Stimulated activated effector memory CD8-positive, alpha-beta T cell treated with anti-CD3 and anti-CD28 coated beads, Interleukin-12 subunit alpha, Interleukin-12 subunit beta, amount 100 ng/mL, for 72 hours (primary cell): ENCODE measurements around the gene ASL.
"Not testable (repeated sequence)": the region's sequence is repeated elsewhere in the genome, so short reads cannot be mapped to it uniquely, and the experiment has no call there.

Experiments
- ATAC-seq: fragments of 150-1000 bp; cut with Tn5 transposase; 2 replicates; pipeline ENCODE4 v1.10.0; 2021
- DNase-seq, 2 donors: peaks; one replicate each; pipeline ENCODE4 v3.0.0; 2021 to 2022; ENCODE audit warnings: low spot score in 2 of 2
- H3K27ac Mint-ChIP-seq: one replicate; pipeline ENCODE4 v1.8.0; 2022; ENCODE audit warnings: mild to moderate bottlenecking, mixed read lengths
- H3K36me3 Mint-ChIP-seq: one replicate; pipeline ENCODE4 v1.8.0; 2022; ENCODE audit warnings: mild to moderate bottlenecking, mixed read lengths
- H3K4me1 Mint-ChIP-seq: one replicate; pipeline ENCODE4 v1.8.0; 2022; ENCODE audit warnings: mixed read lengths
- H3K4me3 Mint-ChIP-seq: one replicate; pipeline ENCODE4 v1.8.0; 2022; ENCODE audit warnings: mild to moderate bottlenecking, mixed read lengths
- H3K9me3 Mint-ChIP-seq: one replicate; pipeline ENCODE4 v1.8.0; 2022; ENCODE audit warnings: mixed read lengths

The ASL gene

DNA sequence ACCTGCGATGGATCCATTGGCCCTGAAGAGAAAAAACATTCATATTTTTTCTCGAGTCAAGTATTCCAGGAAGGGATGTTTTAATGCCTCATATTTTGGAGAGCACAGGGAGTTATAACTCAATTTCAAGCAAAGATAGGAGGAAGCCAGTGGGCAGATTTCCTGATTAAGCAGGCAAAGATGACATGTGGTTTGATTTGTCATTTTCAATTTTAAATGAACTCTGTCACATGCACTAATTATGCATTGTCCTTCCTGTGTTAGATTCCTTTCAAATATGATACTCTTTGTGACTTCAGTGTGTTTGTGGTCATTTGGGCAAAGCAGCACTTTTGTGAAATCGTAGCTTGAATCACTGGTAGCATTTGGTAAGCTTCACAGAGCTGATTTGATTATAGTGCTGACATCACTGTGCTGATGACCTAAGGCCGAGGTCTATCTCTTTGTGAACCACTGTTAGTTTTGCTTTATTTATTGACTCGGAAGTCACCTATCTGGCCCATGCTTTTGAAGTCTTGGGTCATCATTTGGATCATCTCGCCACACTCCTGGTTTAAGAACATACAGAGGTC is 50.2 kb downstream of the ASL start:
- Mint-ChIP-seq H3K4me3 (peak overlapping the region; percentile 33), H3K27ac (peak overlapping the region; percentile 70), H3K36me3 (peaks cover 50% of the 10 kb centered on the region), H3K4me1 (peaks cover 27% of the 10 kb centered on the region)
- H3K9me3 Mint-ChIP-seq, DNase-seq: not testable (repeated sequence)
- peak; percentile 99 for ATAC-seq

DNA sequence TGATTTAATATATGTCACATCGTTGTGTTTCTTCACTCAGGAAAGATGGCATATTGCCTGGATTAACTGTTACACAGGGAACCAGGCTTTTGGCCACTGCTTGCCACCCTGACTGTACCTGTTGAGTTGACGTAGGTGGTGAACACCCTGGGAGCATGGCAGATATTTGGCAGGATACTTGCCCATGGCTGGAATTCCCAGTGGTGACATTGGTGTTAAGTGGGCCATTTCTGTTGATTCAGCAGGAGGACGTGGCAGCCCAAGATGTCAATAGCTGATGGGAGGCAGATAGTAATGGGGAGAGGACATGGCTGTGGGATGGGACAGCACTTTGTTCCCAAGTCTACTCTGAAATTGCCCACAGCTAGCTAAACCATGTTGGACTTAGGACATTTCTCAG is 51.6 kb downstream of the ASL start:
- Mint-ChIP-seq H3K36me3 (peaks cover 50% of the 10 kb centered on the region), H3K4me1 (peaks cover 27% of the 10 kb centered on the region)
- DNase-seq, H3K9me3 Mint-ChIP-seq, H3K4me3 Mint-ChIP-seq, ATAC-seq, H3K27ac Mint-ChIP-seq: not testable (repeated sequence)

- ATAC-seq, result no peak
- DNase-seq, result no peak
- Mint-ChIP-seq H3K4me3 (no peak overlapping the region), H3K4me1 (peaks cover 21% of the 10 kb centered on the region), H3K36me3 (peaks cover 100% of the 10 kb centered on the region), H3K27ac (no peak overlapping the region), H3K9me3 (no peaks in the 10 kb centered on the region)
Measured at GRCh38 chr7:66138994-66139752, 63.6 kb downstream of the ASL start.

GRCh38 chr7:66140924-66141323 is 65.3 kb downstream of the ASL start:
- H3K4me3 Mint-ChIP-seq, result no peak overlapping the region
- H3K4me1 Mint-ChIP-seq, result peaks cover 25% of the 10 kb centered on the region
- ATAC-seq (no peak), DNase-seq (no peak)
- no peaks in the 10 kb centered on the region for H3K9me3 Mint-ChIP-seq
- H3K27ac Mint-ChIP-seq, result peak overlapping the region; percentile 16
- peaks cover 100% of the 10 kb centered on the region for H3K36me3 Mint-ChIP-seq

- H3K36me3 Mint-ChIP-seq, result peaks cover 100% of the 10 kb centered on the region
- H3K9me3 Mint-ChIP-seq, result no peaks in the 10 kb centered on the region
- no peak overlapping the region for H3K4me3 Mint-ChIP-seq
- H3K4me1 Mint-ChIP-seq, result peaks cover 36% of the 10 kb centered on the region
- H3K27ac Mint-ChIP-seq, result peak overlapping the region; percentile 20
- ATAC-seq (no peak), DNase-seq (no peak)
Measured at GRCh38 chr7:66142334-66142733, 66.7 kb downstream of the ASL start.

GRCh38 chr7:66142996-66143395 is 67.4 kb downstream of the ASL start:
- Mint-ChIP-seq H3K27ac (peak overlapping the region; percentile 4), H3K4me3 (no peak overlapping the region), H3K9me3 (no peaks in the 10 kb centered on the region), H3K4me1 (peaks cover 39% of the 10 kb centered on the region), H3K36me3 (peaks cover 100% of the 10 kb centered on the region)
- ATAC-seq (no peak), DNase-seq (no peak)
